K562 (cell line): ENCODE measurements around the gene AGPAT2. TPM values are rescaled to one million over a fixed set of nuclear protein-coding genes. Genes with fewer than 3 reads are reported as not detected.

Source experiments
- ATAC-seq: fragments of 200-7000 bp; cut with Tn5 transposase; 3 replicates; pipeline ENCODE4 v1.9.1; 2020; ENCODE audit warnings: moderate library complexity
- BruUV-seq: library from RNA; stranded (reverse); fragments of 400-500 nt; replicated peaks from 2 replicates; lab custom pipeline; 2021; lab: Mats Ljungman, UMichigan
- CTCF ChIA-PET: fragments of 300-600 bp; formaldehyde crosslinking; extraction: SDS; loops from one replicate; lab custom pipeline; 2021; ENCODE audit warnings: low intra/inter-chr PET ratio; lab: Yijun Ruan, JAX
- POLR2A ChIA-PET: fragments of 300-600, 350-650 bp; sonication (Branson Sonifier 250); formaldehyde crosslinking; extraction: SDS; loops from one replicate; lab custom pipeline; 2021; ENCODE audit warnings: antibody characterized with exemption, inconsistent platforms; lab: Yijun Ruan, JAX
- DNase-seq, 4 experiments: peaks; one replicate each; pipeline versions ENCODE4 v3.0.0 to v3.0.0-alpha.2; 2011 to 2018; ENCODE audit warnings: low spot score in 3 of 4, mixed read lengths in 3 of 4; ENCODE audit errors: extremely low read depth in 1 of 4
- FAIRE-seq: peaks from 2 replicates; lab custom pipeline; 2011; peaks lifted over from hg19 to GRCh38; lab: Jason Lieb, UNC
- H2AFZ ChIP-seq: 2 replicates; pipeline ENCODE4 v1.6.0; 2011; ENCODE audit warnings: low read depth, low read length, control low read depth, inconsistent platforms
- H3K27ac ChIP-seq: fragments of 200-600 bp; 3 replicates; pipeline ENCODE4 v1.8.0; 2011; ENCODE audit warnings: low read depth, mild to moderate bottlenecking, control low read depth, inconsistent platforms, low read length, moderate library complexity, mixed read lengths; ENCODE audit errors: extremely low read depth
- H3K27me3 ChIP-seq, 2 experiments: fragments of 300-600 bp in 1 of 2; 2 replicates in 1 of 2; 3 replicates in 1 of 2; pipeline versions ENCODE4 v1.6.0 to v1.8.0; 2011; ENCODE audit warnings: inconsistent platforms in 2 of 2, low read length in 2 of 2, mild to moderate bottlenecking in 1 of 2, mixed read lengths in 1 of 2, moderate library complexity in 1 of 2; ENCODE audit not compliant: control insufficient read depth in 2 of 2, insufficient read depth in 2 of 2
- H3K36me3 ChIP-seq: fragments of 300-600 bp; 3 replicates; pipeline ENCODE4 v1.8.0; 2011; ENCODE audit warnings: mild to moderate bottlenecking, low read length, inconsistent platforms; ENCODE audit not compliant: control insufficient read depth, insufficient read depth
- H3K4me1 ChIP-seq, 2 experiments: fragments of 200-600 bp in 1 of 2; replicated peaks in 1 of 2; 2 replicates in 1 of 2; 3 replicates in 1 of 2; pipeline versions ENCODE4 v1.5.1 to v1.8.0; 2011; ENCODE audit warnings: inconsistent platforms in 2 of 2, low read length in 2 of 2, mild to moderate bottlenecking in 1 of 2, mixed read lengths in 1 of 2, moderate library complexity in 1 of 2; ENCODE audit not compliant: control insufficient read depth in 2 of 2, insufficient read depth in 2 of 2
- H3K4me2 ChIP-seq: 2 replicates; pipeline ENCODE4 v1.6.1; 2011; ENCODE audit warnings: low read length, control low read depth, inconsistent platforms, mixed read lengths; ENCODE audit not compliant: insufficient read depth
- H3K4me3 ChIP-seq: fragments of 200-600 bp; sonication (generic), shearing (Covaris generic); 2 replicates; pipeline ENCODE4 v1.5.1; 2016; ENCODE audit warnings: control low read depth, inconsistent platforms
- H3K79me2 ChIP-seq: fragments of 200-600 bp; 3 replicates; pipeline ENCODE4 v1.8.0; 2011; ENCODE audit warnings: low read length, inconsistent platforms; ENCODE audit not compliant: control insufficient read depth, insufficient read depth
- H3K9ac ChIP-seq, 2 experiments: 2 replicates each; pipeline versions ENCODE4 v1.6.0 to v1.6.1; 2011; ENCODE audit warnings: low read depth in 2 of 2, low read length in 2 of 2, control low read depth in 1 of 2, inconsistent platforms in 1 of 2, mild to moderate bottlenecking in 1 of 2, mixed read lengths in 1 of 2; ENCODE audit not compliant: insufficient read depth in 1 of 2
- H3K9me1 ChIP-seq: one replicate; pipeline ENCODE4 v1.6.0; 2011; ENCODE audit warnings: inconsistent platforms, mild to moderate bottlenecking, low read length, moderate library complexity; ENCODE audit not compliant: control insufficient read depth, insufficient read depth
- H3K9me3 ChIP-seq: replicated peaks from 2 replicates; pipeline ENCODE4 v1.5.1; 2011; ENCODE audit warnings: low read depth, low read length, inconsistent platforms; ENCODE audit not compliant: control insufficient read depth, insufficient read depth
- H4K20me1 ChIP-seq: replicated peaks from 2 replicates; pipeline ENCODE4 v1.6.1; 2011; ENCODE audit warnings: low read length, inconsistent platforms, mixed read lengths; ENCODE audit not compliant: control insufficient read depth, insufficient read depth
- CREB3L1 ChIP-seq: fragments of 450-650 bp; IDR thresholded peaks from 2 replicates; pipeline ENCODE4 v1.6.1; 2014; ENCODE audit warnings: low read depth, mild to moderate bottlenecking, moderate library complexity, borderline replicate concordance
- RNF2 ChIP-seq: sonication (generic); IDR thresholded peaks from 2 replicates; pipeline ENCODE4 v1.6.1; 2016
- RNF219 ChIP-seq: fragments of 250-450 bp; sonication (Bioruptor Pico); IDR thresholded peaks from 2 replicates; pipeline ENCODE4 v1.5.0; 2022; ENCODE audit warnings: mild to moderate bottlenecking
- ZNF512 ChIP-seq: IDR thresholded peaks from 2 replicates; pipeline ENCODE4 v1.6.1; 2016; ENCODE audit warnings: missing genetic modification characterization, missing compliant biosample characterization
- ZNF644 ChIP-seq: fragments of 200-800 bp; sonication (Bioruptor generic); IDR thresholded peaks from 2 replicates; pipeline ENCODE4 v1.6.1; 2016; ENCODE audit warnings: low read depth, missing genetic modification characterization, missing compliant biosample characterization
- WGBS: fragments of 100-300 bp; shearing (Covaris generic); methylation state at CpG from one replicate; pipeline ENCODE4 v1.1.6; 2016; ENCODE audit warnings: low coverage, mixed read lengths; ENCODE audit not compliant: insufficient coverage; ENCODE audit errors: missing lambda C conversion rate; 5-methylcytosine and 5-hydroxymethylcytosine counted together
- in situ Hi-C: fragments of 300-500 bp; cut with MboI; formaldehyde crosslinking; loops from 4 replicates; pipeline ENCODE4 v1.15.0; 2018; ENCODE audit warnings: inconsistent platforms, mixed read lengths
- intact Hi-C: fragments of 100-400 bp; cut with micrococcal nuclease; formaldehyde crosslinking; loops from 2 replicates; pipeline ENCODE4 v1.14.2; 2022
- polyA plus RNA-seq, 8 experiments: library from polyadenylated mRNA; depleted of rRNA in 4 of 8; stranded (reverse) in 5 of 8; unstranded in 3 of 8; fragments of >200 nt; fragmentation: Nextera tagmentation in 2 of 8; fragmentation: Illumina TruSeq in 1 of 8; extraction: Ambion mirVana in 2 of 8; extraction: Trizol in 1 of 8; gene quantifications; 2 replicates each; pipeline versions ENCODE4 v1.2.1 to v1.2.3, GENCODE V29; 2011 to 2014; ENCODE audit warnings: inconsistent platforms in 1 of 8, missing spikeins in 1 of 8
- total RNA-seq, 7 experiments: library from RNA; depleted of rRNA in 6 of 7; stranded (reverse); fragments of >200 nt in 6 of 7; fragmentation: Illumina TruSeq in 2 of 7; extraction: Trizol in 2 of 7; gene quantifications; 2 replicates each; pipeline versions ENCODE4 v1.2.1 to v1.2.3, GENCODE V29; 2011 to 2021; ENCODE audit warnings: low replicate concordance in 1 of 7

AGPAT2 gene
- total and polyA plus RNA-seq, 9 of the 15 experiments (the other 6 are each of a cell fraction or from before 2014, with no cell fraction given): 0.13 to 54.5 (median 23.9) TPM

GRCh38 chr9:136684799-136685198, 2.5 kb downstream of the AGPAT2 start:
- no peak for ATAC-seq
- Histone ChIP-seq H3K9ac (peak overlapping the region in 1 of 2 experiments; percentile 98; a peak in 2 of 4 replicates), H4K20me1 (peaks cover 6% of the 10 kb centered on the region; the same call in 1 of the 2 replicates), H3K27me3 (no peaks in the 10 kb centered on the region), H3K9me1 (peaks cover 6% of the 10 kb centered on the region), H3K27ac (no peak overlapping the region), H3K4me2 (no peak overlapping the region), H3K4me1 (peaks cover 6 to 74% of the 10 kb centered on the region in 2 experiments; a peak in 4 of 5 replicates), H3K79me2 (peaks cover 58% of the 10 kb centered on the region), H3K4me3 (no peak overlapping the region), H3K9me3 (no peaks in the 10 kb centered on the region), H3K36me3 (peaks cover 20% of the 10 kb centered on the region; the same call in 1 of the 3 replicates), H2AFZ (no peak overlapping the region)
- TF ChIP-seq ZNF512 (tag) (no peak), CREB3L1 (no peak), RNF219 (CRISPR knock-in tag) (no peak), ZNF644 (no peak), RNF2 (no peak)
- CTCF ChIA-PET: no interaction called here
- FAIRE-seq: no peak
- BruUV-seq: no TSS peak
- intact Hi-C loops (no loop called here), in situ Hi-C loops (no loop called here)
- no peak for DNase-seq
- POLR2A ChIA-PET: interaction anchor here (0.8 kb wide), 1 partner anchor 728 kb away, joined by 3 read pairs; no protein-coding TSS in a partner anchor
- WGBS: 87% methylated on average over 13 of the region's 15 CpGs
